Measurements from ENCODE around the gene SLC7A7.
"Not testable (repeated sequence)": the region's sequence is repeated elsewhere in the genome, so short reads cannot be mapped to it uniquely, and the experiment has no call there.

Gene SLC7A7

GRCh38 chr14:22781301-22781991 lies 33.8 kb downstream of the SLC7A7 start:
- no peak overlapping the region for H3K4me3 ChIP-seq (ENCODE audit: low read depth, low read length)
- DNase-seq (ENCODE audit: low read depth) = no peak
- TF ChIP-seq CTCF (IDR thresholded peaks at IDR 0.05; ENCODE audit: low read depth, low read length, missing control alignments) = no peak

- H3K4me3 ChIP-seq (ENCODE audit: low read depth, low read length) = no peak overlapping the region
- DNase-seq (ENCODE audit: low read depth) = no peak
- no peak for TF ChIP-seq CTCF (IDR thresholded peaks at IDR 0.05; ENCODE audit: low read depth, low read length, missing control alignments)
Observed at GRCh38 chr14:22780941-22781300, 34.3 kb downstream of the SLC7A7 start.

- no peak overlapping the region for H3K4me3 ChIP-seq (ENCODE audit: low read depth, low read length)
- DNase-seq (ENCODE audit: low read depth) = no peak
- no peak for TF ChIP-seq CTCF (IDR thresholded peaks at IDR 0.05; ENCODE audit: low read depth, low read length, missing control alignments)
Observed at GRCh38 chr14:22780105-22780679, 35.0 kb downstream of the SLC7A7 start.

- DNase-seq (ENCODE audit: low read depth) = no peak
- no peak for TF ChIP-seq CTCF (IDR thresholded peaks at IDR 0.05; ENCODE audit: low read depth, low read length, missing control alignments)
- H3K4me3 ChIP-seq (ENCODE audit: low read depth, low read length) = no peak overlapping the region
Observed at GRCh38 chr14:22778084-22778483, 37.2 kb downstream of the SLC7A7 start.

- H3K4me3 ChIP-seq (ENCODE audit: low read depth, low read length); DNase-seq (ENCODE audit: low read depth): not testable (repeated sequence)
Observed at GRCh38 chr14:22776849-22777248, 38.4 kb downstream of the SLC7A7 start.

- TF ChIP-seq CTCF (IDR thresholded peaks at IDR 0.05; ENCODE audit: low read depth, low read length, missing control alignments) = no peak
- no peak for DNase-seq (ENCODE audit: low read depth)
- H3K4me3 ChIP-seq (ENCODE audit: low read depth, low read length) = no peak overlapping the region
Observed at GRCh38 chr14:22776215-22776614, 39.0 kb downstream of the SLC7A7 start.

GRCh38 chr14:22774011-22774706 lies 41.1 kb downstream of the SLC7A7 start:
- TF ChIP-seq CTCF (IDR thresholded peaks at IDR 0.05; ENCODE audit: low read depth, low read length, missing control alignments) = no peak
- DNase-seq (ENCODE audit: low read depth) = no peak
- no peak overlapping the region for H3K4me3 ChIP-seq (ENCODE audit: low read depth, low read length)

Measured in GM12864 (cell line).